ENCODE measurements around the gene CEND1.

CEND1 gene

DNA sequence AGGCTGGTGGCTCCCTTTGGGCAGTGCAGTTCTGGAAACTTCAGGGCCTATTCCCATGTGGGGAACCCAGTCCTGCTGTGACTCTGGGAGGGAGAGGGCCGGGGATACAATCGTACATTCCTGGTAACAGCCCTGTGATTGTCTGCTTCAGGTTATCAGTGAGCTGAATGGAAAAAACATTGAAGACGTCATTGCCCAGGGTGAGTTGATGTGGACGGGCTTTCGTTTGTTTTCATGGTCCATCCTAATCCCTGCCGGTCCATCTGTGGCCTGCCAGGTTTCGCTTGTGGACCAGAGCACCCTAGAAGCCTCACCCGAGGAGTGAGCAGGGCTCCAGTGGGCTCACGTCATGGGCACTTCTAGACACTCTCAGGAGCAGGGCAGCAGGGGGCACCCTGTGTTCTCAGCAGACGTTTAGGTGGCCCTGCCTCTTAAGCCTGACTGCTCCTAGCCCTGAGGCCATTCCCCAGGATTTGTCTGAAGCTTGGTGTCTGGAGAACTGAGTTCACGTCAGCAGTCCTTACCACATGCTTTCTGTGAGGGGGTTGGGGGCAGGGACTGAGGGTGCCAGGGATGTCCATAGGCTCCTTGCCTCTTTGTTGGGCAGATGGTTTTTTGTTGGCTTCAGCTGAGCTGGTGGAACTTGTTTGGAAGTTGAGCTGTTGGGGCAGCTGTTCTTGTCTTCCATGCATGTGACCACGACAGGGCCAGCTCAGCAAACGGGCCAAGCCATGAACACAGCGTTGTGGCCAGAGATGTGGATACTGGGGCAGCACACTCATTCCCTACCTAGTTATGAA lies 21.8 kb upstream of the CEND1 start:
- no peak for DNase-seq

DNA sequence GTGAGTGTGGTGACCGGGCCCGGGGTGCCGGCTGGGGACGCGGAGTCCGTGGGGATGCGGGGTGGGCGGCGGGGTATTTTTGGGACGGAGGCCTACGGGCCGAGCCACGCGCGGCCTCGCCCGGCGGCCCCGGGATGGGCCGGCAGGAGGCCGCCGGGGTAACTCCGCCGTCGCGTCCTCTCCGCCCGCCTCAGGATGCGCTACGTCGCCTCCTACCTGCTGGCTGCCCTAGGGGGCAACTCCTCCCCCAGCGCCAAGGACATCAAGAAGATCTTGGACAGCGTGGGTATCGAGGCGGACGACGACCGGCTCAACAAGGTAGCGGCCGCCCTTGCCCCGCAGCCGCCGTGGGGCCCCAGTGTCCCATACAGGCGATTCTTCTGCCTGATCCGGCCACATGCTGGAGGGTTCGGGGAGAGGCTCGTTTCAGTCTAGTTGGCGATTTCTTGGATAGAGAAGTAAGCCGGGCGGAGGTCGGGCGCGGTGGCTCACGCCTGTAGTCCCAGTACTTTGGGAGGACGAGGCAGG lies 20.2 kb upstream of the CEND1 start:
- no peak for DNase-seq

- peak; percentile 95 for DNase-seq
Measured at GRCh38 chr11:809287-810039, 19.6 kb upstream of the CEND1 start, which contains the start of gene RPLP2. Gene RPLP2 (plus strand): TSS chr11:809967. CDS start chr11:810235, 268 bp downstream.

- DNase-seq, result no peak
Measured at GRCh38 chr11:808427-809286, 18.8 kb upstream of the CEND1 start.

DNA sequence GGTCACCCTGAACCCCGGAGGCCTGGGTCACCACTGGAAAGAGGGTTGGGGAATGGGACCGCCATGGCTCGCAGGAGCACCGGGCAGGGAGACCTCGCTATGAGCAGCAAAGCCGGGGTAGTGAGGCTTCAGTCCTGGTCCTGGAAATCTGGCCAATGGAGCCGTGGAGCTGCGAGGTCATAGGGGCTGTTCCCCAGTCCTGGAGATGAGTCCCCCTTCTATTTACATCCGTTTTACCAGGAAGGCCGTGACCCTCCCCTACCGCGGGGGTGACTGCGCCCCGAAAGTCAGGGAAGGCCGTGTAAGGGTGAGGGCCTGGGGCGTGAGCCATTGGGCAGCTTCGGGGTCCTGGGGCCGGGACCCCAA lies 14.7 kb upstream of the CEND1 start:
- DNase-seq, result no peak

GRCh38 chr11:803770-804598 lies 14.1 kb upstream of the CEND1 start:
- no peak for DNase-seq

- no peak for DNase-seq
Measured at GRCh38 chr11:803467-803742, 13.5 kb upstream of the CEND1 start.

- no peak for DNase-seq
Measured at GRCh38 chr11:802693-803466, 13.0 kb upstream of the CEND1 start.

GRCh38 chr11:802018-802617 lies 12.2 kb upstream of the CEND1 start:
- DNase-seq, result no peak

DNA sequence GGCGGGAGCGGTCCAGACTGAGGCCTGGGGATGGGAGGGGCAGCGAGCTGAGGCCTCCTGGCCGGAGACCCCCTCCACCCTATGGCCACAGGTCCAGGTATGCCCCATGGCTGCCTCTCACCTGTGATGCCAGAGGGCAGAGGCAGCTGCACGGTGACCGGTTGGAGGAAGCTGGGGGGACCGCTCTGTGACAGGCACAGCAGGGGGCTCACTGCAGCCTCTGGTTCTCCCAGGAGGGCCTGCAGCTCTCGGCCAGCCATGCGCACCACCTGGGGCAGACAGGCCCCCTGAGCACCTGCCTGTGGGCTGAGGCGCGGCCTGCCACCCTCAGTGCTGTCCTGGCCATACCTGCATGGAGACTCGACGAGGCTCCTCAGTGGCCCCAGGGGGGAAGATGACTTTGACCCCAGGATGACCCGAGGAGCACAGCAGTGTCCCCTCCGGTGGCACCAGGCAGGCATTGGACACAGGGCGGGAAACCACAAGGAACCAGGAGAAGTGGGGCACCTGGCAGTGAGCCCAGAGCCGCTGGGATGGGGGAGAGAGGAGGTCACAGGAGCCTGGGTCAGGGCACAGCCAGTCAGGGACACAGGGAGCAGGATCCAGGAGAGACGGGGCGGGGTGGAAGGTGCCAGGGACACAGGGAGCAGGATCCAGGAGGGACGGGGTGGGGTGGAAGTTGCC lies 11.3 kb upstream of the CEND1 start:
- no peak for DNase-seq

DNA sequence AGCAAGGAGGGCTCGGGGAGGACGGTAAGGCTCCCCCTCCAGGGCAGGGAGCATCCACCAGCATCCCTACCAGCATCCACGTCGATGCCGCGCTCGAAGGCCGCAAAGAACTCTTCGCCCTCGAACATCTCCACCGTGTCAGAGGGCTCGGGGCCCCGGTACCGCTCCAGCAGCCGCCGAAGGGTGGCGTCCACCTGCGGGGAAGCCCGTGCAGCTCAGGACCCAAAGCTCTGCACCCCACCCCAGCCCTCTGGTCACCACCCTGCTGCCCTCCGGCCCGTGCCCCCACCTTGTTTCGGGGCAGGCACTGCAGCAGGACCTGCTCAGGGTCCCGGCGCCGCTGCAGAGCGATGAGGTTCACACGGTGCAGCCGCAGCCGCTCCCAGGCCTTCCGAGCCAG lies 10.6 kb upstream of the CEND1 start:
- DNase-seq, result no peak

DNA sequence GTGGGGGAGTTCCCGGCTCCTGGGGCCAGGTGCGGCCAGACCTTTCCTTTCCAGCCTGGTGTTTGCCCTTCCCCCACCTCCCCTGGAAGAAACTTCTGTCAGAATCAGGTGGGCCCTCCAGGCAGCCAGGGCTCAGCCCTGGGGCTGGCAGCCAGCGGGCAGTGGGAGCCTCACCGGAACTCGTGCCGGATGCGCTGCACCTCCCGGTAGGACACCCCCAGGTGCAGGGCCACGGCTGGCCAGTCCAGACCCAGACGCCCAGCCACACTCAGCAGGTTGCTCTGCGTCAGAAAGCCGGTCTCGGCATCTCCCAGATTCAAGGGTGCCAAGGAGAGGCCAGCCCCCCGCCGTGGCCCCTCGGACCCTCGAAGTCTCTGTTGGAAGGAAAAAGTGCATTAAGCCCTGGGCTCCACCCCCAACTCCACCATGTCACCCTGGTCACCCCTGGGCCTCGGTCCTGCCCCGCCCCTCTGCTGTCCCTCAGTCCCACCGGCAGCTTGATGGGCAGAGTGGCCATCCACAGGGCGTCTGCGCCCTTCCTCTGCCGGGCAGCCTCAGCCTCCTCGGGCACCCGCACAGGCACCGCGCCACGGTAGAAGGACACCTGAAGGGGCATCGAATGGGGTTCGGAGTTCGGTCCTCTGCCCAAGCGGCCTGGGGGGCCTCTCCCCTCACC lies 9.9 kb upstream of the CEND1 start:
- no peak for DNase-seq

DNA sequence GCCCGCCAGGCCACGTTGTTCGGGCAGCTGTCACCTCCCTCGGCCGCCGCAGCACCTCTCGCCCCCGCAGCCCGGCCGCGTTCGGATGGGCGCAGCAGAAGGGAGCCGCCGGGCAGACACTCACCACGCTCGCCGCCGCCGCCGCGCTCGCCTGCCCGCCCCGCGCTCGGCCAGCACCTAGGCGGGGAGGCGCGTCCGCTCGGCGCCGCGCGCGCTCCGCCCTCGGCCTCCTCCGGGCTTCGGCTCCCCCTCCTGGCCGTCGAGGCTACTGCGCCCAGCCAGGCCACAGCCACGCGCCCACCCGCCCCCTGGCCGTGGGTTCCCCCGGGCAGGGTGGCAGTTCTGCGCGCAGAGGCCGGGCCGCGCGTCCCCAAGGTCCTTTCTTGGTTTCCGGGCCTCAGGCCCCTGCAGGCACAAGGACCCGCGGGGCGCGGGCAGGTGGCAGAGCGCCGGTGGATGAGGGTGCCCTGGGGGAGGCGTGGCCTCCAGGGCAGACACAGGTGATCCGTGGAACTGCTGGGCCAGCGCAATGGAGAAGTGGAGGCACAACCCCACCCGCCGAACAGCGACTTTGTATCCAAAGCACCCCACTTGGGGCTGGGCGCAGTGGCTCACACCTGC lies 8.3 kb upstream of the CEND1 start, which contains the start of gene SLC25A22:
SLC25A22 (minus strand) TSS at position 189 of the 621 bp plus-strand sequence. CDS start 3,275 bp downstream, outside the sequence.
- peak; percentile 82 for DNase-seq

- DNase-seq, result peak; percentile 56
Measured at GRCh38 chr11:797296-798092, 7.6 kb upstream of the CEND1 start.

DNA sequence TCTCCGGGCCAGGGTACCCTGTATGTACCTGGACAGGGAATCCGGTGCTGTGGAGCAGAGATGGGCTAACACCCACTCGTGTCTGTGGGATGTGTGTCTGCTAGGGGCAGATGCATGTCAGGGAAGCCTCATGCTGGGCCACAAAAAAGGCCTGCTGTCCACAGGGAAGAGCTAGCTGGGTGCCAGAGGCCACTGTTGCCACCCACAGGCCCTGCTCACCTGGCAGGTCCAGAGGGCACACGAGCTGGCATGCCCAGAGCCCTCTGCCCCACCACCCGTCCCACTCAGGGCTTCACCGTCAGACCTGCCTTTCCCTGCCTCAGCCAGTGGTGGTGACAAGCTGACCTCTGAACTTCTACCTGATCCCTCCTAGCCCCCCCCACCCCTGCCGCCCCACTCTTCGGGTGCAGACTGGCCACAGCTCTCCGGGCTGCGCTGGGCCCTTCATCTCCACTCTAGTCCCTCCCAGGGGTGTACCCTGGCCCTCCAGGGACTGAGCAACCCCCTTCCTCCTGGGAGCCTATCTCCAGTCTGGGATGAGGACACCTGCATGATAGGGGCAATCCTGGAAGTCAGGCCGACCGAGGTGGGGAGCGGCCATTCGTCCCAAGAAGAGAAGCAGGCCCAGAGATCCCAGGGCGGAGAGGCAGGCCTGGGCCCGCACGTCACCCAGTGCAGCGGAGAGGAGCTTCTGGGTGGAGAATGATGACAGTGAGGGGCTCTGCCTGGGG lies 6.8 kb upstream of the CEND1 start:
- no peak for DNase-seq

DNA sequence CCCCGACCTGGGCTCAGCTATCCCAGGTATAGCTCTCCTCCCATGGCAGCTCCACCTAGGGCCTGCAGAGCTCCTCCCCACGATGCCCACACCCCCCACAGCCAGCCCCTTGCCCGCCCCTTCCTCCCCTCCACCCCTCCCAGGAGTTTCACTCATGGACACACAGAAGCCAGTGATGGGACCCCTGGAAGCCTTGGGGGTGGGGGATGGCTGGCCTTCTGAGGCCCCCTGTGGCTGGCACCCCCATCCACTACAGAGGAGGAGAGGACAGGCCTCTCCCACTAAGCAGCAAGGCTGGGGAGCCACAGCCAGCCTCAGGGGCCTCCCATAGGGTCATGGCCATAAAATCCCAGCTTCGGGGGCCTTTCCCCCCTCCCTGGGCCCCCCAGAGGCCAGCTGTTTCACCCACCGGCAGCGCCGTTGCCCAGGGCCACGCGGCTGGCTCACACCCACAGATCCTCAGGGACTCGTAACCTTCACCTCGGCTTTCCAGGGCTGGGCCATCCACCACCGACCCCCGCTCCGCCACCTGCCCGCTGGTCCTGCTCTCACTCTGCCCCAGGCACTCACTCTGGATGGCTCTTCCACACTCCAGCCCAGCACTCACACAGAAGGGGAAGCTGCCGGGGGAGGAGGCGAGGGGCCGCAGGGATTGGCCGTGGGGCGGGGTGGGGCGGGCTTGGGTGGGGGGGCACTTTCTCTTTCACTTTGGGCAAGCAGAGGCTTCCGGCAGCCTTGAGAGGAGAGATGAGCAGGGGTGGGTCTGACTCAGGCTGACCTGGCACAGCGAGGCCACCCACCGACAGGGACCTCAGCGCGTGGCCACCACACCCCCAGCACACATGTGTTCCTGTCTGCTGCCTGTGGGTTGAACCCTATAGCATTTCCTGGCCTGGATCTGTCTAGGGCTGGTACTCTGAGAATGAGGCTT lies 6.0 kb upstream of the CEND1 start:
- DNase-seq, result no peak

Data from NCI-H774 (cell line).